Measurements from ENCODE around the gene TTYH2.

- TF ChIP-seq CTCF (IDR thresholded peaks at IDR 0.05) (no peak), EZH2 (IDR thresholded peaks at IDR 0.05; ENCODE audit: borderline replicate concordance, insufficient read depth, low read depth, low read length, poor library complexity, severe bottlenecking) (no peak)
Measured at GRCh38 chr17:74186498-74186897, 26.9 kb upstream of the TTYH2 start.
